SHP77 treated with DMSO at 0.1 percent for 48 hours (cell line): ENCODE data around the gene IGSF9.

Experiments
- DNase-seq: peaks from one replicate; lab custom pipeline; 2025; lab: John Stamatoyannopoulos, UW

The IGSF9 gene

DNA sequence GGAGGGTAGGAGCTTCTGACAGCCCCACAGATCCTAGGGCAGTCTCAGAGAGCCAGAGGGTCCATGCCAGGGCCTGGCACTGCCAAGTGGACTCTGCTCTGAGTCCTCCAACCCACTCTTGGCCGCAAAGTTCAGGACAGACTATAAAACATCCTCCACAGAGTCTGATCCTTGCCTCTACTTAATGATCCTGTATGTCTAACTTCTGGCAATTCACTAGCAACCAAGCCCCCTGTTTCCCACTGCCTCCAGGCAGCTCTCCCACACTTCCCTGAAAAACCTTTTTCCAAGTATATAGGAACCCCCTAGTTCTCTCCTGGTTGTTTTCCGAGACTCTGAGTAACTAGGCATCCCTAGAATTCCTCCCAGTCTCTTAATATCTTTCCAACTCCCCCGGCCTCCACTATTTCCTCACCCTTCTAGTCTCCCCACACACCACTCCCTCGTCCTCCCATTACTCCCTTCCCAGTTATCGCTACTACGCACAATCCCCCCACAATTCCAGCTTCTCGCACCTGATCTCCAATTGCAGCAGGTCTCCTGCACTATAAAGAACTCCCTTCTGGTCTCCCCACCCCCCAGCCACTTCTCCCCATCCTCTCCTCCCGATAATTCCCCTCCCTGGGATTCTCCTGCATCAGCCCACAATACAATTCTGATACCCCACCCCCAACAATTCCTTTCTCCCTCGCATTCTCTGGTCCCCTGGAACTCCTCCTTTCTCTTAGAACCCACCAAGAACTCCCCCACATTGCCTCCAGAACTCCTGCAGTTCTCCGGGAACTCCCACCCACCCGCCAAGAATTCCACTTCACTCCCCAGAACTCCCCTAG is 574 bp downstream of the IGSF9 start:
- DNase-seq = no peak

DNA sequence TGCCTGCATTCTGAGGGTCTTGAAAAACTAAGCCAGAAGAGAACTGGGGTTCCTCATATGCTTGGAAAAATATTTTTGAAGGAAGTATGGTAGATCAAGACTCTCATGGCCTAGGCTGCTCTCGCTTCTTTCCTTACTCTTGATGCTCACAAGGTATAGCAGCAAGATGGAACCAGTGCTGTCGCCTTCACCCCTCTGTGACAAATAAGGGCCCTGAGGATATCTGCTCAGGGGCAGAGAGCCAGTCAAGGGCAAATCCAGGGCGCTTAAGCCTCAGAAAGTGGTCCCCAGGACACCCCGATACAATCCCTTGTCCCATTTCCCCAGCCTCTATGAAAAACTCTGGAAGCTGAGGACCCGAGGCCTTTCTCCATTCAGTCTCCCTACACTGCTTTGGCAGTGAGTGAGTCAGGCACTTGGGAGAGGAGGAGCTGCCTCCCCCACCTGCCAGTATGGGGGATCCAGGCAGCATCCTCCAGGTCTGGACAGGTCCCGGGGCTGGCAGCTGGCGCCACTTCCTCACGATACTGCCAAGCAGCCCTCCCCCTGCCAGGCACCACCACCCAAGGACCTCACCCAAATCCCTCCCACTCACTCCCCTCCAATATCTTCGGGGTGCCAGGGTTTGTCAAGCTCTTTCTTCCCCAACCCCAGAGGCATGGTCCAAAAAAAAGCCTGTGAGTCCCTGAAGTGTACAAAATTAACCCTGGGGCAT is 1.3 kb downstream of the IGSF9 start:
- DNase-seq = no peak

DNA sequence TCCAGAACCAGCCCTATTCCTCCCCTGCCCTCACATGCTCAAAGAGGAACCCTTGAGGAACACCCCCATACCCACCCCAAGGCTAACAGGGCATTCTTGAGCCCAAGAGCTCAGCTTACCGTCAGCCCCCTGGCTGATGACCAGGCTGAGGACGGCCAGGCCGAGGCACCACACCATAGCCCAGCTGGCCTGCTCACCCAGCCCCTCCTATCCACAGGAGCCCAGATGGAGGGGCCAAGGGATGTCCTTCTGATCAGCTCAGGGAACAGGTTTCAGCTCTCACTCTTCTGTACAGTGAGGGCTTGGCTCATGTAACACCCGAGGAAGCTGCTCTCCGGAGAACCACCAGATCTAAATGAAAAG is 2.2 kb downstream of the IGSF9 start:
- no peak for DNase-seq

DNA sequence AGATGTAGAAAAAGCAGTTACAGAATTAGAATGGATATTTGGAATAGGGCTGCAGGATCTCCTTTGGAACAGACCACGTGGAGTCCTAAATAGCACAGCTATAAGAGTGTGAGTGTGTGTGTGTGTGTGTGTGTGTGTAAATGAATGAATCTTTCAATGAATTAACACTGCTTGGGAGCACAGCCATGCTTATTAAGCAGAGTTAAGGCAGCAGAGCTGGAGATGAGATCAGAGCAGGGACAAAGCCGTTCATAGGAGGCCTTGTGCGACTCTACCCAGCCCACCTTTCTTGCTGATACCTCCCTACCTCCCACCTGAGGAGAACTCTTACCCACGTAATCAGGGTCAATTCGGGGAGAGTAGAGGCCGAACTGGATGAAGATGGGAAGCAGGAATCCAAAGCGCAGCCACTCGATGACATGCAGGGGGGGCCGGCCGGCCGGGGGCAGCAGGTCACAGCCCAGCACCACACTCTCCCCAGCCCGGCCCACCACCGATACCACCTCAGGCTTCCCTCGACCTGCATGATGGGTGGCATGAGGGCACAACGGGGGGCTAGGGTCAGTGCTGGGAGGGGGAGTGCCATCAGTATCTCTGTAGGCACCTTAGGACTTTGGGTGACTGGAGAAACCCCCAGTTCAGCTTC is 2.7 kb downstream of the IGSF9 start:
- no peak for DNase-seq

DNA sequence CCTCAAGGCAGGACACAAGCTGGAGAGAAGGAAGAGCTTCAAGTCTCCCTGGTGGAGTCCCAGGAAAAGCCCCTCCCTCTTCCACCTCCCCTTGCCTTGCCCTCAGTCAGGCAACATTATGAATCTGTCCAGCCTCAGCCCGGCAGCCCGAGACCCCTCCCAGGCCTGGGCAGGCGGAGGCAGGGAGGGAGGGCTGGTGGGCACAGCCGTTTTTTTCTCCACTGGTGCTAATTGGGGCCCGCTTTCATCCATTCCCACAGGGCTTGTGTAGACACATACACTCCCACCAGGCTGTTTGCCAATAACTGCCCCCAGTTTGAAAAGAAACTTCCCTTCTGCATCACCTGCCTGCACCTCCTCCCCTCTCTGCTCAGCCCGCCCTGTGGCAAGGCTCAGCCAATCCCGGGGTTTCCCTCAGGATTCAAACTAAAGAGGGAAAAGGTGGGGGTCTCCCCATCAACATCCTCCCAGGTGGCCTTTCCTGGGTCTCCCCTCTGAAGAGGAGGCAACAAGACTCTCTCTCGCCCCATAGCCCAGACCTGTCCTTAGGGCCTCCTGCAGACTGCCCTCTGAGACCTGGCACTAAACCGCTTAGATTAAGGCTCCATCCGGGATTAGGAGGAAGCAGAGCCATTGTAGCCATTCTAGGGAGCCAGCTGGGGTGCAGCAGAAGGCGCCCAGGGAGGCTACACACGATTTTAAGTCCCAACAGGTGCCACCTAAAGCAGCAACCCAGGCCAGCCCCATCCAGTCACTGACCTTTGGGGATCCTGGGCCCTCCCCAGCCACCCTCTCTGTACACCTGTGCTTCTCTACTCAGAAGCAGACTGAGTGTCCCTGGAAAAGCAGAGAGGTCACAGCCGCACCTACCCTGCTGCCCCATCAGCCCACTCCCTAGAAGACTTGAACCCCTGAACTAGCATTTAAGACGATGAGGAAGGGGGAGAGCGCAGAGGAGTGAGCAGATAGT is 3.5 kb downstream of the IGSF9 start:
- DNase-seq = no peak

DNA sequence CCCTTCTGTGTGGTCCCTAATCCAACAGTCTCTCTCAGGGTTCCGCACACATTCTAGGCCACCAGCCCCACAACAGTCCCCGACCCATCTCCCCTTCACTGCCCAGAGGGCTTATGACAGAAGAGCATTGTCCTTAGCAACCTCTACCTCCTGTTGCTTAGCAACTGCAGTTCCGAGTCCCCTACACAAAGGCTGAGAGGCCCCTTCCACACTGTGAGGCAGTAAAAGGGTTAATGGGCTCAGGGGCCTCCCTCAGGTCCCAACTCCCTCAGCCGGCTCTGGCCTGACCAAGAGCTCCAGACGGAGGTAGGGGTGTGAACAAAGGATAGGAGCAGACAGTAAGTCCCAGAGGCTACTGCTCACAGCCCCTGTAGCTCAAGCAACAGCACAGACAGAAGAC is 4.3 kb downstream of the IGSF9 start:
- no peak for DNase-seq

DNA sequence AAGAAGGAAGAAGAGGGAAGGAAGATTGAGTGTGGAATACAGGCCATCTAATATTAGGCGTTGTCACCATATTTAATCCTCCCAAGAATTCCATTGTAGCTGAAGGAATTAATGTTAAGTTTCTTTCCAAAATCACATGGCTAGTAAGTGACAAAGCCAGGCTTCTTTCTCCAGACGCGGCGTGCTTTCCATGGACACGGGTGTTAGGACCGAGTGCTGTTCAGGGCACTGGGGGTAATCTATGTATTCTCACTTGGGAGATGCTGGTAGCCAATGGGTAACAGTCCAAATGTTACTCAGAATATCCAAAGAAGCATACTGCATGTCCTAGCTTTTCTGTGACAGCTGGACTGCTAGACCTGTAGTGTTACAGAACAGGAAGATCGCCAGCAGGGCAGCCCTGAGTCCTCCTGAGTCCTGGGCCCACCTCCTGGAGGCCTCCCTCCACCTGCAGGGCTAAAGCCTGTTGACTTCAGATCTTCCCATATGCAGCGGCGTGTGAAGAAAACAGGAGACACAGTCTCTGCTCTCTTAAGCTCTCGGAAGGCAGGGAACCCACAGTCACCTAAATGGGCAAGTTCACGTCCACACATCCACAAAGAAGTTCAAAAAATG is 5.3 kb downstream of the IGSF9 start:
- no peak for DNase-seq

DNA sequence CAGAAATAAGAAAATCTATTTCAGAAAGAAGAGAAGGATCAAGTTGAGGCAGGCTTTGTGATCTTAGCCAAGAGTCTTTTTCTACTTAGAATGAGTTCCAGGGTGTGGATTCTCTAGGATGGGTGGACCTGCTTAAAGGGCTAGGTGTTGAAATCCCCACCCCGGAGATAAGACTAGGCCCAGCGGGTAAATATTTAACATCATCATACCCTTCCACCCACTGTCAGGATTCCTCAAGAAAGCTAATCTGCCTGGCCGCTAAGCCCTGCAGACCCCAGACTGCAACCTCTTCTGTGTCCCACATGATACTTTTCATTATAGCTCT is 5.8 kb downstream of the IGSF9 start:
- no peak for DNase-seq

DNA sequence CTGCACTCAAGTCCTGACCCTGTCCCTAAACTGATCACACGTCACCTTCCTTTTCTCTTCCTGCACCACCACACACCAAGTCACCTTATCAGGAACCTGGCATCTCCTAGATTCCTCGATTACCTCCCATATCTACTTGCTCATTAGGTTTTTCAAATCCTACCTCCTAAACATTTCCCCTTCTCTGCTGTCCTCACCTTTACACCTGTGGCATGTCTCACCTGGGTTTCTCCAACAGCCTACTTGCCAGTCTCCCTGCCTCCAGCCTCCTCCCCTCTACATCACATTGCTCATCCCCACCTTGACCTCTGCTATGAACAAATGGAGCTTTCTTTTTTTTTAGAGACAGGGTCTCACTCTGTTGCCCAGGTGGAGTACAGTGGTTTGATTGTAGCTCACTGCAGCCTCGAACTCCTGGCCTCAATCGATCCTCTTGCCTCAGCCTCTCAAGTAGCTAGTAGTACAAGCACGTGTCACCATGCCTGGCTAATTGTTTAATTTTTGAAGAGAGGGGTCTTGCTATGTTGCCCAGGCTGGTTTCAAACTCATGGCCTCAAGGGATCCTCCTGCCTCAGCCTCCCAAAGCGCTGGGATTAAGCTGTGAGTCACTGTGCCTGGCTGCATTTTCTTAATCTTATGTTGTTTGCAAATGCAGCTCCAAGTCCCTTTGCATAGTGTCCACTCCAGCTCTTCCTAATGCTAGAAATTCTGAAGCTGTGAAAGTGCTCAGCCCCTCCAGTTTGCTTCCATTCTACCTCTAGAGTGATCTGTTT is 6.3 kb downstream of the IGSF9 start:
- no peak for DNase-seq

DNA sequence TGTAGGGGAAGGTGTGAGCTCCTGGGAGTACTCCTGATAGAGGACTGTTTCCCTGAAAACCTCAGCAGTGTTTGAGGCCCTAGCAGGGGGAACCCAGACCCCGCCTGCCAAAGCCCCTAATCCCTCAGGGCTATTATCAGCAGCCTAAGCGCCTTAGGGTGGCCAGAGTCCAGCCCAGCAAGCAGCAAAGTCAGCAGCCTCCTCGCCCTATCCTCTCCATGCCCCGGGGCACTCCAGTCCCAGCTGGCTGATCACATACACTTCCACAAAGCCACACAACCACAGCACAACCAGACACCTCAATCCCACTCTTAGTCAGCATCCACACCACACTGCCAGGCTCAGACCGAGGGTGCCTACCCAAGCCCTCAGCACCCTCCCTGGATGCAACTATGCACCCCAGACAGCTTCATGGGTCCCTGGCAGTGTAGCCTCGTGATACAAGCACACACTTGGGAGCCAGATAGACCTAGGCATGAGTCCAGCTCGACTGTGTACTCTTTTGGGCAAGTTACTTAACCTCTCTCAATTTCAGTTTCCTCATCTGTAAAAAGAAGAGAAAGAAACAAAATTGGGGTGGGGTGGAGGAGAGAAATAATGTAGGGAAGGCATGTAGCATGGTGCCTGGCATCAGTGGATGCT is 7.1 kb downstream of the IGSF9 start:
- DNase-seq = no peak

DNA sequence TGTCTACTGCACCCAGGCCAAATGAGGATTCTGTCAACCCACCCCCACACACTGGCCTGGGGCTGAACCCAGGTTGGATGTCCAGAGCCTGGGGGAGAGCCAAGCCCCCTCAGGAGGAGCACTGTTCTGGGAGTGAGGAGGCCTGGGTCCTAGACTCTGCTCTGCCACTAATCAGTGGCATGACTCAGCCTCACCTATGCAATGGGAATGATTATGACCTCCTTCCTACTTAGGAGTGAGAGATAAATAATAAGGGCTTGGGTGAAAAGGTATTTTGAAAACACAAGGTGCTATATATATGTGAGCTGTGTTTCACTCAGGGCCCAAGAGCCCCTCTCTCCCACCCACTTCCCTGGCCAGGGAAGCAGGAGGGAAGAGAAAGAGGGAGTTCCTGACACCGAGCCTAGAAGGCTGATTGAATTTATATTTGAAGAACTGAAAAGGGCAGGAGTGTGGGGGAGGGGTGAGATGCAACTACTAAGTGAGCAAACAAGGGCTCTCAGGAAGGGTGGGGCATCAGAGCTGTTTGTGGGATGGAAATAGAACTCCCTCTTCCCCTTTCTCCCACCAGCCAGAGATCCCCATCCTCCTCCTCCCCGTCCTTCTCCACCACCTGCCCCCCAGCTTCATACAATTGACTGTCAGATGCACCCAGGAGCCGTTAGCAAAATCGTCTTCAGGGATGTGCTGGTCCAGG is 8.2 kb downstream of the IGSF9 start:
- DNase-seq = no peak

DNA sequence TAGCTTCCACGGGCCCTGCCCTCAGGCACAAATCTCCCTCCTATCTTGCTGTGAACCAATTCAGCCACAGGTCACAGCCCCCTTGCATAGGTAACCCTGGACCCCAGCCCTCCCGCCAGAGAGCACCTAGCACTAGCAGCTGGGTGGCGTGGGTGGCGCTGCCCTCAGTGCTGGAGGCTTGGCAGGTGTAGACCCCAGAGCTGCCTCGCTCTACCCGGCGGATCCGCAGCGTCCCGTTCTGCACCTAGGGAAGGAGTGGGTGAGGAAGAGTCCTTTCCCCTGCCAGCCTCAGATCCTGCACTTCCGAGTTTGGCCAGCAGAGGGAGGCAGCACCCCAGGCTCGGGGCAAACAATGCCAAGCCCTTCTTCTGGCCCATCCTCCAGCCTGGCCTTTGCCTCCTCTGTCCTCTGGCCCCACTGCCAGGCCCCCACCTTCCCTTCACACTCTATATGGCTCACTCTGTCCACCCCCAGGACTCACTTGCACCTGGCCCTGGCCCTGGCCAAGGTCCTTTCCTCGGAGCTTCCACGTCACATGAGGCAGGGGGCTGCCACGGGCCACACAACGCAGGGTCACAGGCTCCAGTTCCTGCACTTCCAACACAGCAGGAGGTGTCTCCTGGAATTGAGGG is 9.0 kb downstream of the IGSF9 start:
- DNase-seq = peak; percentile 22

DNA sequence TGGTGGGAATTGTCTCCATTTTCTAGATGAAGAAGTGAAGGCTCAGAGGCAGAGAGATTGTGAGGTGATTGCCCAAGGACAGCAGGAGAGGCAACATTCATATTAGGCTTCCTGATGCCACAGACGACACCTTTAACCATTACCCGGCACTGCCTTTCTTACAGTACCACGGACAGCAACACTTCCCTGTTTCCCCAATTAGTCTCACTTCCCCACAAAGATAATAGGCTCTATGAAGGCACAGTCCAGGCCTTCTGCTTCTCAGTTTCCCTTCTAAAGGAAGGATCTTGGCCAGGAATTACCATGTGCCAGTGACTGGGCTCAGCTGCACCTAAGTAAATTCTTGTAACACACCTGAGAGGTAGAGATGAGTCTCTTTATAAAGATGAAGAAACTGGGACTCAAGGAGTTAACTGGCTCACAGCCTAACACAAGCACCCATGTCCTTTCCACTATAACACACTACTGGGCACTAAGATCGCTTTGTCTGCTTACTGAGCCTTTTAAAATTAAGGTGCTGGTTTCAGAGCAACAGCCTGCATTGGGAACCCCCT is 9.6 kb downstream of the IGSF9 start:
- DNase-seq = no peak

DNA sequence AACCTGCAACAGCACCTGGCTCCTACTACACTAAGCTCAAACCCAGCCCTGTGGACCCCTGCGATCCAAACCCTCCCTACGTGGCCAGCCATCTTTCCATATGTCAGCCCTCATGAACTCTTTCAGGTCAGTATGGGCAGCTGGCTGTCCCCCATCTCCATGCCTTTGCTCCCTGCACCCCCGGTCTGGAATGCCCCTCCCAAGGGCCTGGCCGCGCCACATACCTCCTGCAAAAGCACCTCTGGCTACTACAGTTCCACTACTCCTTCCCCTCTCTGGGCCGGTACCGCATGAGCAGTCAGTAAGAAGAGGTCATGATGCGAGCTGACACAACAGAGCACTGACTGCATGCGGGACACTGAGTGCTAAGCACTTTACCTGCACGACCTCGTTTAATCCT is 10.1 kb downstream of the IGSF9 start:
- no peak for DNase-seq

DNA sequence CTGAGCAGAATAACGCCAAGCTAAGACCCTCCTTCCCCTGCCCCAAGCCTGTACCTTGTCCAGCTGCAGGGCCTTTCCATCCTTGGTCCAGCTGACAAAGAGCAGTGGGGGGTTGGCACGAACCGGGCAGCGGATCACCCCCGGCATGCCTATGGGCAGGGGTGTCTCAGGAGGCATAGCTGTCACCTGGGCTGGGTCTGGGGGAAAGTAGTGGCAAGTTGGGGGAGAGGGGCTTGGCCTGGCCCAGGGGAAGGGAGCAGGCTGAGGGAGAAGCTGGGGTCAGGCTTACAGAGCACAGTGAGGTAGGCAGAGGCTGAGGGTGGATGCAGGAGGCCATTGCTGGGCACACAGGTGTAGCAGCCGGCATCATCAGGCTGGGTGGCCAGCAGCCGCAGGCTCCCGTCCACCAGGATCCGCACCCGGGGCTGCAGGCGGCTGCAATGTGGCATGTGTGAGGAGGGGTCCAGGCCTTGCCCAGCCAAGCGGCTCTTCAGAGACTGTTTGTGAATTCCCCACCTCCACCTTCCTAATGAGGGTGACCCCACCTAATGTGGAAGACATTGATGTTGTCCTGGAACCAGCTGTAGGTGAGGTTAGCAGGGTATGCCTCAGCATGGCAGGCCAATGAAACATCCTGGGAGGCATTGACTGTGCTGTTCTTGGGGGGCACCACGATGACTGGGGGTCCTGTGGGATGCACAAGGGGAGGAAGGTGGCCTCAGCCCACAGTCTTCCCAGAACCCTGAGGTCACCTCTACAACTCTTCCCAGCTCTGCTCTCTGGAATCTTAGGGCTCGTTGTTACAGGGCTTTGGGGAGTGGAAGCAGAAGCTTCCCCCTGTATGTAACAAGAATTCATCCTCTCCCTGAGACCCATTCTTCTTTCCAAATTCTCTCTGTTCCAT is 11.0 kb downstream of the IGSF9 start:
- no peak for DNase-seq

DNA sequence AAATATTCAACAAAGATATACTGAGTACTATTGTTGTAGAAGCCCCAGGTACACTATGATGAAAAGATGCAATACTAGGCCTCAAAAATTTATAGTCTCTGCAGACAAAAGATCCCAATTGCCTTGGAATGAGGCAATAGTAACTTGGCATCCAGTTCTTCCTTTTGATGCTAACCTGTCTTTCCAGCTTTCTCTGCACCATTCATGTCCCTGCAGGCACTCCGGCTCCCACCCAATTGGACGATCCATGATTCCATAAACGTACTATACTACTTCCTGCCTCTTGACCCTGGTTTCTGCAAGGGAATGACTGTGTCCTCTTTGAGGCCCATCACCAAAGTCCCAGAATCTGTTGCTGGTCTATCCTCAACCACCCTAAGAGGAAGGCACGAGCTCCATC is 12.1 kb downstream of the IGSF9 start:
- DNase-seq = no peak

DNA sequence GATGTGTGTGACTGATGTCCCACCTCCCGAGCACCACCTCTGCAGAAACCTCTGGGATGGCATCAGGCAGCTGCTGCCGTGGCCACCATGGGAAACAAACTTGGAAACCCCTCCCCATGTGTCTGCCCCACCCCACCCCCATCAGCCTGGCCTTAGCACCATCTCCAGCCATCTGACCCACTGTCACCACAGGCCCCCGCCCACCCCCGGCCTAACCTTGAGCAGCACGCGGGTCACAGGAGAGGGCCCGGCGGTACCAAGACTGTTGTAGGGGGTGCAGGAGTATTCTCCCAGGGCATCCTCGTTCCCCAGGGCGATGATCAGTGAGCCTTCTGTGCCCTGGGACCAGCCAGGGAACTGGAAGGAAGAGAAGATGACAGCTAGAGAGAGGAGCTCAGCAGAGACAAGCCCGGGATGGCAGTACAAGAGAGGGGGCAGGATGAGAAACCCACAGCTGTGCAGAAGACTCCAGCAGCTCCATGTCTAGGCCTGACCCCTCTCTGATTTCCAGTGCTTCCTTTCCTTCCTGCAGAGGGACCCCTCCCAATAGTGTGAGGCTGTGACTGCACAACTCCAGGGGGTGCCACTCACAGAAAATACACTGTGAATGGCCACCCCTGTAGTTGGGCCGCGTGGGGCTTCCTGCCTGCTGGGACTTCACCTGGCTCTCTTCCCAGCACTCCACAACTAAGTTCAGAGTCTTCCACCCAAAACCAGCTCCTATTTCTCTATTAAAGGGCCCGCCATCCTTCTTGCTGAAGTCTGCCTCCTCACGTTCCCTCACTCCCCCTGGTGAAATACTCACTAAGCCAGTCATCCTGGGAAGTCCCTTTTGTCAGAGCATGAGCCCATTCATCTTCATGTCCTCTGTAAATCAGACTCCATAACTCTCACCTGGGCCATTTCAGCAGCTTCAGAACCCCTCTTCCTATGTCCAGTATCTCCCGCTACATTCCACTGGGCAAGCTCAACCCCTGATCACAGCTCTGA is 12.8 kb downstream of the IGSF9 start:
- no peak for DNase-seq
